KMS-11 (cell line): ENCODE measurements around the gene LRWD1.
"Not testable (repeated sequence)": the region's sequence is repeated elsewhere in the genome, so short reads cannot be mapped to it uniquely, and the experiment has no call there.

Experiments
- H2AFZ ChIP-seq: fragments of 200-600 bp; sonication (generic); 2 replicates; pipeline ENCODE4 v1.6.1; 2016; ENCODE audit warnings: antibody characterized with exemption, mixed run types, low read depth
- H3K27ac ChIP-seq: fragments of 200-600 bp; sonication (generic); 2 replicates; pipeline ENCODE4 v1.6.1; 2016; ENCODE audit warnings: mild to moderate bottlenecking, mixed run types
- H3K27me3 ChIP-seq: fragments of 200-600 bp; sonication (generic); 2 replicates; pipeline ENCODE4 v1.6.1; 2017; ENCODE audit warnings: mild to moderate bottlenecking, low read depth, mixed run types, moderate library complexity; ENCODE audit not compliant: insufficient read depth
- H3K36me3 ChIP-seq: fragments of 200-600 bp; sonication (generic); 2 replicates; pipeline ENCODE4 v1.6.1; 2017; ENCODE audit warnings: mild to moderate bottlenecking, mixed run types; ENCODE audit not compliant: insufficient read depth
- H3K4me1 ChIP-seq: fragments of 200-600 bp; sonication (generic); 2 replicates; pipeline ENCODE4 v1.6.1; 2016; ENCODE audit warnings: mild to moderate bottlenecking, low read depth, mixed run types; ENCODE audit not compliant: poor library complexity, severe bottlenecking
- H3K4me2 ChIP-seq: fragments of 200-600 bp; sonication (generic); 2 replicates; pipeline ENCODE4 v1.7.0; 2016; ENCODE audit warnings: mild to moderate bottlenecking, mixed run types
- H3K4me3 ChIP-seq: fragments of 200-600 bp; sonication (generic); IDR thresholded peaks from 2 replicates; pipeline ENCODE4 v1.6.1; 2017; ENCODE audit warnings: low read depth, low read length, mixed read lengths; ENCODE audit not compliant: insufficient read depth
- H3K79me2 ChIP-seq: fragments of 200-600 bp; sonication (generic); 2 replicates; pipeline ENCODE4 v1.6.1; 2016; ENCODE audit warnings: low read depth, mixed run types; ENCODE audit not compliant: insufficient read depth
- H3K9ac ChIP-seq: fragments of 200-600 bp; sonication (generic); 2 replicates; pipeline ENCODE4 v1.6.1; 2016; ENCODE audit warnings: mild to moderate bottlenecking, mixed run types
- H4K20me1 ChIP-seq: fragments of 200-600 bp; sonication (generic); 2 replicates; pipeline ENCODE4 v1.6.1; 2016; ENCODE audit warnings: mild to moderate bottlenecking, mixed run types; ENCODE audit not compliant: insufficient read depth

The LRWD1 gene

DNA sequence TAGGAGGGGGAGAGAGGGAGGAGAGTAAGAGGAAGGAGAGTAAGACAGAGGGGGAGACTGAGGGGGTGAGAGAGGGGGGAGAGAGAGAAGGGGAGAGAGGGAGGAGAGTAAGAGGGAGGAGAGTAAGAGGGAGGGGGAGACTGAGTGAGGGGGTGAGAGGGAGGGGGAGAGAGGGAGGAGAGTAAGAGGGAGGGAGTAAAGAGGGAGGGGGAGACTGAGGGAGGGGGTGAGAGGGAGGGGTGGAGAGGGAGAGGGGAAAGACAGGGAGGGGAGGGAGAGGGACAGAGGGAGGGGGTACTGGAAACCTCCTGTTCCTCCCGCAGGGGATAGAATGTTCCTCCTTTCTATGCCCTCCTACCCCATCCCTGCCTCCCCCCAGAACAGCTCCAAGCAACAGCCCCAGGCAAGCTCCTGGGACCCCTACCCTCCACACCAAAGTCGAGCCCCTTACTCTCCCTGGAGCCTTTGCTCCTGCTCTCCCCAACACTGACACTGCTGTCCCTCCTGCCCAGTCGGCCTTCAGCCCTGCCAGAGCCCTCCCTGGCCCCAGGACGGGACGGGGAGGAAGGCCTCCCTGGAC, 47.9 kb downstream of the LRWD1 start:
- H3K4me1 ChIP-seq, H3K27me3 ChIP-seq, H3K79me2 ChIP-seq, H3K27ac ChIP-seq, H3K9ac ChIP-seq, H4K20me1 ChIP-seq, H2AFZ ChIP-seq, H3K4me3 ChIP-seq, H3K36me3 ChIP-seq, H3K4me2 ChIP-seq: not testable (repeated sequence)

DNA sequence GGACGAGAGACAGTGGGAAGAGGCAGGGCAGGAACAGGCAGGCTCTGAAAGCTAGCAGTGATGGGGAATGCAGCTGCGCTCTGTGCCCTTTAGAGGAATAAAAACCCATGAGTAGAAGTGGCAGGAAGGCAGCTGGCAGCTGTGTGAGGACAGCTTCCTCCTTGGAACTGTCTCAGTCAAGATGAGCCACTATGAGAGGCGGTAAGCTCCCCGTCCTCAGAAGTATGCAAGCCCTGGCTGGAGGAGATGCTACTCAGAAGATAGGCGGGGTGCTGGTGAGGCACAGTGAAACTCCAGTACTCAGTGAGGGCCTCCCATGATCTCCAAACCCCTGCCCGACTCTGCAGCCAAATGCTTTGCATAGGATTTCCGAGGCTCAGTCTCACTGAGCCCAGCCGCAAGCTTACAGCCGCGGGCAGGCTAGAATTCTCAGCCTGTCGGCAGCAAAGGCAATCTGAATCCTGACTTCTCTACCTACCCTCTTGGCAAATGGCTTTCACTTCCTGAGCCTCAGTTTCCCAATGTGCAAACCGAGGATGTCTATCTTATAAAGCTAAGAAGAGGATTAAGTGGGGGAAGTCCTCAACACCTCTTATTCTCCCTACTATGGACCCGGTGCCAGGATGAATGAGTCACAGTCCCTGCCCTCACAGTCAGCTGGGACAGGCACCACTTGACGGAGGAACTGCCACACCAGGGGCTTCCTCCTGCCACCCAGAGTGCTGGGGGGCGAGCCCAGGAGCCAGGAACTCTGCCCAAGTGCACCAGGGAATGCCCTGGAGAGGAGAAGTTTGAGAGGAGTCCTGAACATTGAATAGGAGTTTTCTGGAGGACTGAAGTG, 50.3 kb downstream of the LRWD1 start:
- H3K27ac ChIP-seq, result not testable (repeated sequence)

DNA sequence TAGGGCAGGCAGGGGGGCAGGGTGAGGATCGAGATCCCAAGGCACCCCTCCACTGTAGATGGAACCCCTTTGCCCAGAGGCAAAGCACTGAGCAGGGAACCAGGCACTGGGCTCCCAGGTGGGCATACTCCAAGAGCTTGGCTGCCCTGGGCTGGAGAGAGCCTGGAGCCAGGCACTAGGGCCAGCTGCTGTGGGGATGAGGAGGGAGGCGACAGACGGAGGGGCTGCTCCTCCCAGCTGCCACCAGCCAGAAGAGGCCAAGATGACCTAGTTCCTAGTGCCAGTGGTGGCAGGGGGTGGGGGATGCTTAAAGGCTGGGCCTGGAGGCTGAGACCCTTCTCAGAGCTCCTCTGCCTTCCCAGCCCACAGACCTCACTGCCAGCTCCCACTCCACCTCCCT, 51.1 kb downstream of the LRWD1 start:
- H2AFZ ChIP-seq, H3K4me3 ChIP-seq, H3K79me2 ChIP-seq, H3K4me1 ChIP-seq, H3K27ac ChIP-seq, H3K36me3 ChIP-seq, H3K4me2 ChIP-seq, H3K9ac ChIP-seq, H3K27me3 ChIP-seq, H4K20me1 ChIP-seq: not testable (repeated sequence)

More for the DNA sequence above, 50.3 kb downstream of the LRWD1 start:
- not testable (repeated sequence) for H3K4me2 ChIP-seq, H3K4me3 ChIP-seq, H3K27me3 ChIP-seq, H3K9ac ChIP-seq, H3K79me2 ChIP-seq, H4K20me1 ChIP-seq, H2AFZ ChIP-seq, H3K36me3 ChIP-seq, H3K4me1 ChIP-seq

DNA sequence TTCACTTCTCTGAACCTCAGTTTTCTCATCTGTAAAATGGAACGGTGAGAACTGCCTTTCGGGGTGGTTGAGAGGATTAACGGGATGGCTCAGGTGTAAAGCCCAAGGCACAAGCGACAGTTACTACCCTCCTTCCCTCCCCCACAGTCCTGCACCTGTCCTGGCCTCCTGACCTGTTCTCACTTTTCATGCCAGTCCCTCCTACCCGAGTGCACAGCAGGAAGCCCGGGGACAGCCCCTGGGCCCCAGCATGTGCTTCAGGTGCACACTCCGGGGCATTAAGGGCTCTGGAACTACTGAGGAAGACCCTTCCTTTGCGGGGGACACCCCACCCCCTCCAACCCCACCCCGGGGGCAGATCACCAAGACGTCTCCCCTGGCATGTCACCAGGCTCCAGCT, 52.2 kb downstream of the LRWD1 start:
- not testable (repeated sequence) for H4K20me1 ChIP-seq, H3K27ac ChIP-seq, H3K9ac ChIP-seq, H3K27me3 ChIP-seq, H3K4me3 ChIP-seq, H3K4me1 ChIP-seq, H2AFZ ChIP-seq, H3K4me2 ChIP-seq, H3K36me3 ChIP-seq, H3K79me2 ChIP-seq

DNA sequence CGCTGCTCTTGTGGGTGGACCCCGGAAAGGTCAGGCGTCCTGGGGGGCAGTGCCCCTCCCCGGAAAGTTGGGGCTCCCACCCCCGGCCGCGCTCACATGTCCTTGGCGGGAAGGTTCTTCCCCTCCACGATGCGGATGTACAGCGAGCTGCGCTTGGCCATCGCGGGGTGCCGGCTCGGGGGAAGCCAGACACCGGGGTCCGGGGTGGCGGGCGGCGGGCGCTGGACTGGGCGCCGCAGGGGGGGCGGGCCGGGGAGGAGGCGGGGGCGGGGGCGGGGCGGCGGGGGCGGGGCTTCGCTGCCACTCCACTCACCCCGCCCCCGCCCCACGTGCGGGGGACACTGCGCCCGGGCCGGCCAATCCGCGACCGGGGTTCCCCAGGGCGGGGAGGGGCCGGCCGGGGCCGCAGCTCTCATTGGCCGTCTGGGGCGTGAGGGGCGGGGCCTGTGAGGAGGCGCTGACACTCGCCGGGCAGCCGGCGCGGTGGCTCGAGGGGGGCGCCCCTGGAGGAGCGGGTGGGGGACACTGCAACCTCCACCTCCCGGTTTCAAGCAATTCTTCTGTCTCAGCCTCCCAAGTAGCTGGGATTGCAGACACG, 52.9 kb downstream of the LRWD1 start, which contains the start of gene RASA4B:
TSS of gene RASA4B (minus strand) at position 228 of the 598 bp plus-strand sequence. CDS start at position 161, 67 bp downstream.
- H4K20me1 ChIP-seq, H3K4me3 ChIP-seq, H3K27me3 ChIP-seq, H3K4me1 ChIP-seq, H2AFZ ChIP-seq, H3K79me2 ChIP-seq, H3K9ac ChIP-seq, H3K27ac ChIP-seq, H3K4me2 ChIP-seq, H3K36me3 ChIP-seq: not testable (repeated sequence)

DNA sequence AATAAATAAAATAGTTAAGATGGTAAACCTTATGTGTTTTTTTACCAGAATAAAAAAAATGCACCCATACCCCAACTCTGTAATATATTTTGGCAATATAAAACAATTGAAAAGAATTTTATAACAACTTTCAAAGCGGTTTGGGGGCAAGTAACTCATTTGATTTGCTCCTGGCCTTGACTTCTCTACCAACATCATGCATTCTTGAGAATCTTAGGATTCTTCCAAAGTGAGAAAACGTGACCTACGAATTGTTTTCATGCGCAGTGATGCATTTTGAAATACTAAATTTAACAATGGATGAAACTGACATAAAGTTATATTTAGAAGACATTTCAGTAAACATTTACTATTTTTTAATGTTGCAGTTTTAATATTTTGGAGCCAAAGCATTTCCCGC, 56.0 kb downstream of the LRWD1 start:
- H3K27me3 ChIP-seq, H3K27ac ChIP-seq, H4K20me1 ChIP-seq, H3K79me2 ChIP-seq, H3K4me3 ChIP-seq, H3K4me1 ChIP-seq, H3K9ac ChIP-seq, H3K36me3 ChIP-seq, H3K4me2 ChIP-seq, H2AFZ ChIP-seq: not testable (repeated sequence)
